WTC11 (cell line): ENCODE data around the gene KY. TPM values are rescaled to one million over a fixed set of nuclear protein-coding genes. Genes with fewer than 3 reads are reported as not detected.

Experiments used
- ATAC-seq: fragments of 200-7000 bp; cut with Tn5 transposase; 2 replicates; pipeline ENCODE4 v1.10.0; 2021; ENCODE audit warnings: mild to moderate bottlenecking, moderate library complexity
- Bru-seq: library from RNA; stranded (reverse); fragments of 400-500 nt; gene quantifications from one replicate; lab custom pipeline; 2021; lab: Mats Ljungman, UMichigan
- CTCF ChIA-PET: fragments of 300-600 bp; sonication (Branson Sonifier 250); formaldehyde crosslinking; loops from one replicate; lab custom pipeline; 2021; ENCODE audit warnings: antibody characterized with exemption; lab: Charles Lee
- POLR2A ChIA-PET: fragments of 350-600 bp; sonication (Branson Sonifier 250); formaldehyde crosslinking; loops from one replicate; lab custom pipeline; 2021; ENCODE audit warnings: antibody characterized with exemption; lab: Charles Lee
- DNase-seq: peaks from one replicate; pipeline ENCODE4 v3.0.0; 2021; ENCODE audit warnings: low spot score
- H3K27ac Mint-ChIP-seq: 2 replicates; pipeline ENCODE4 v1.8.0; 2021; ENCODE audit warnings: mixed read lengths
- H3K27me3 Mint-ChIP-seq: 2 replicates; pipeline ENCODE4 v1.8.0; 2021; ENCODE audit warnings: low read depth, mild to moderate bottlenecking, moderate library complexity, mixed read lengths
- H3K36me3 Mint-ChIP-seq: 2 replicates; pipeline ENCODE4 v1.8.0; 2021; ENCODE audit warnings: mixed read lengths
- H3K4me1 Mint-ChIP-seq: 2 replicates; pipeline ENCODE4 v1.8.0; 2022; ENCODE audit warnings: mixed read lengths
- H3K4me3 Mint-ChIP-seq: 2 replicates; pipeline ENCODE4 v1.8.0; 2021; ENCODE audit warnings: mild to moderate bottlenecking, moderate library complexity, mixed read lengths
- H3K9me3 Mint-ChIP-seq: 2 replicates; pipeline ENCODE4 v1.8.0; 2021; ENCODE audit warnings: mixed read lengths
- AR ChIP-seq: fragments of 250-450 bp; sonication (Bioruptor Pico); IDR thresholded peaks from 2 replicates; pipeline ENCODE4 v1.9.0; 2021; ENCODE audit warnings: mild to moderate bottlenecking
- ERG ChIP-seq: fragments of 250-450 bp; sonication (Bioruptor Pico); IDR thresholded peaks from 2 replicates; pipeline ENCODE4 v1.8.0; 2021; ENCODE audit warnings: mild to moderate bottlenecking
- FOXK1 ChIP-seq: sonication (generic); formaldehyde crosslinking; IDR thresholded peaks from 2 replicates; pipeline ENCODE4 v1.8.0; 2022; ENCODE audit warnings: mild to moderate bottlenecking, moderate library complexity, missing genetic modification reagents
- FOXP1 ChIP-seq: sonication (generic); formaldehyde crosslinking; IDR thresholded peaks from 2 replicates; pipeline ENCODE4 v1.8.0; 2022; ENCODE audit warnings: missing genetic modification reagents, mild to moderate bottlenecking, moderate library complexity, borderline replicate concordance
- FOXP4 ChIP-seq: sonication (generic); formaldehyde crosslinking; IDR thresholded peaks from 2 replicates; pipeline ENCODE4 v1.8.0; 2022; ENCODE audit warnings: mild to moderate bottlenecking, missing genetic modification reagents
- HMGXB4 ChIP-seq: sonication (generic); formaldehyde crosslinking; IDR thresholded peaks from 2 replicates; pipeline ENCODE4 v1.8.1; 2023; ENCODE audit warnings: mild to moderate bottlenecking, moderate library complexity, missing genetic modification reagents
- IRF1 ChIP-seq: sonication (generic); formaldehyde crosslinking; IDR thresholded peaks from 2 replicates; pipeline ENCODE4 v1.8.0; 2023; ENCODE audit warnings: missing genetic modification reagents
- JUN ChIP-seq: sonication (generic); formaldehyde crosslinking; IDR thresholded peaks from 2 replicates; pipeline ENCODE4 v1.8.0; 2023; ENCODE audit warnings: mild to moderate bottlenecking, missing genetic modification reagents
- KAT7 ChIP-seq: sonication (generic); formaldehyde crosslinking; IDR thresholded peaks from 2 replicates; pipeline ENCODE4 v1.8.1; 2023; ENCODE audit warnings: missing genetic modification reagents, mild to moderate bottlenecking, borderline replicate concordance
- NFE2L1 ChIP-seq: sonication (generic); formaldehyde crosslinking; IDR thresholded peaks from 2 replicates; pipeline ENCODE4 v1.8.1; 2023; ENCODE audit warnings: missing genetic modification reagents
- SOX15 ChIP-seq: fragments of 250-450 bp; sonication (Bioruptor Pico); IDR thresholded peaks from 2 replicates; pipeline ENCODE4 v1.9.0; 2021; ENCODE audit warnings: mild to moderate bottlenecking
- TEAD4 ChIP-seq: sonication (generic); formaldehyde crosslinking; IDR thresholded peaks from 2 replicates; pipeline ENCODE4 v1.8.0; 2022; ENCODE audit warnings: mild to moderate bottlenecking, missing genetic modification reagents
- USF2 ChIP-seq: sonication (generic); formaldehyde crosslinking; IDR thresholded peaks from 2 replicates; pipeline ENCODE4 v1.8.1; 2023; ENCODE audit warnings: mild to moderate bottlenecking, missing genetic modification reagents, moderate library complexity
- ZBTB21 ChIP-seq: sonication (generic); formaldehyde crosslinking; IDR thresholded peaks from 2 replicates; pipeline ENCODE4 v1.8.1; 2023; ENCODE audit warnings: mild to moderate bottlenecking, missing genetic modification reagents, borderline replicate concordance
- ZNF121 ChIP-seq: sonication (generic); formaldehyde crosslinking; IDR thresholded peaks from 2 replicates; pipeline ENCODE4 v1.8.0; 2023; ENCODE audit warnings: missing genetic modification reagents
- ZNF423 ChIP-seq: fragments of 250-450 bp; sonication (Bioruptor Pico); IDR thresholded peaks from 2 replicates; pipeline ENCODE4 v2.1.2; 2022; ENCODE audit warnings: mild to moderate bottlenecking, moderate library complexity
- long read RNA-seq, 3 experiments: library from RNA in 1 of 3; library from capped mRNA in 1 of 3; library from polyadenylated mRNA in 1 of 3; unstranded in 2 of 3; stranded (forward) in 1 of 3; transcript quantifications; one replicate each; pipeline ENCODE4 v2.0.0, GENCODE V29; 2021
- total RNA-seq: library from RNA; stranded (reverse); gene quantifications from 3 replicates; pipeline ENCODE4 v1.2.3, GENCODE V29; 2021
- TF ChIP-seq, protein P1 (sequence below): sonication (generic); formaldehyde crosslinking; IDR thresholded peaks from 2 replicates; pipeline ENCODE4 v1.8.0; 2022; ENCODE audit warnings: mild to moderate bottlenecking, missing genetic modification reagents
- TF ChIP-seq, protein P2 (sequence below): sonication (generic); formaldehyde crosslinking; IDR thresholded peaks from 2 replicates; pipeline ENCODE4 v1.8.1; 2023; ENCODE audit warnings: mild to moderate bottlenecking, missing genetic modification reagents

The KY gene
- not detected in 3 replicates for total RNA-seq
- Bru-seq, nascent RNA: percentile 1 among the genes with signal in this experiment
- long read RNA-seq, experiment 1: 0 reads
- long read RNA-seq, experiment 2: 0 reads
- long read RNA-seq, experiment 3: 0 reads

GRCh38 chr3:134650431-134651346, at the start of gene KY:
KY (minus strand) TSS chr3:134651022; CDS start chr3:134650960, 62 bp downstream.
- H3K36me3 Mint-ChIP-seq: no peaks in the 10 kb centered on the region
- no peak within 1 kb of the TSS for H3K27ac Mint-ChIP-seq
- H3K4me3 Mint-ChIP-seq: peak within 1 kb of the TSS; percentile 68
- CTCF ChIA-PET: interaction anchor here (0.7 to 3.3 kb wide), 10 partner anchors 10 to 344 kb away, joined by 3 to 21 read pairs (median 8); partner anchors contain the start of gene EPHB1
- DNase-seq: peak; percentile 69
- H3K27me3 Mint-ChIP-seq: peaks cover 100% of the 10 kb centered on the region
- H3K9me3 Mint-ChIP-seq: no peaks in the 10 kb centered on the region
- peaks cover 11% of the 10 kb centered on the region for H3K4me1 Mint-ChIP-seq
- POLR2A ChIA-PET: no interaction called here
- TF ChIP-seq IRF1 (CRISPR knock-in tag) (no peak), ZNF423 (CRISPR knock-in tag) (peak; percentile 50), FOXP4 (peak; percentile 43; the same call in 1 of the 2 replicates), AR (no peak), ZBTB21 (CRISPR knock-in tag) (0 out of 2 replicates have a peak, but pooled peaks have one; percentile 11), KAT7 (CRISPR knock-in tag) (0 out of 2 replicates have a peak, but pooled peaks have one; percentile 41), NFE2L1 (CRISPR knock-in tag) (no peak), JUN (CRISPR knock-in tag) (no peak), SOX15 (CRISPR knock-in tag) (no peak), FOXK1 (CRISPR knock-in tag) (0 out of 2 replicates have a peak, but pooled peaks have one; percentile 38), TEAD4 (no peak), ZNF121 (0 out of 2 replicates have a peak, but pooled peaks have one; percentile 2), HMGXB4 (CRISPR knock-in tag) (0 out of 2 replicates have a peak, but pooled peaks have one; percentile 65), ERG (CRISPR knock-in tag) (no peak), FOXP1 (CRISPR knock-in tag) (no peak; the same call in 1 of the 2 replicates), USF2 (CRISPR knock-in tag) (no peak)
- TF ChIP-seq, protein P1, sequence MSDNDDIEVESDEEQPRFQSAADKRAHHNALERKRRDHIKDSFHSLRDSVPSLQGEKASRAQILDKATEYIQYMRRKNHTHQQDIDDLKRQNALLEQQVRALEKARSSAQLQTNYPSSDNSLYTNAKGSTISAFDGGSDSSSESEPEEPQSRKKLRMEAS (CRISPR knock-in tag): peak; percentile 50; the same call in 1 of the 2 replicates
- TF ChIP-seq, protein P2, sequence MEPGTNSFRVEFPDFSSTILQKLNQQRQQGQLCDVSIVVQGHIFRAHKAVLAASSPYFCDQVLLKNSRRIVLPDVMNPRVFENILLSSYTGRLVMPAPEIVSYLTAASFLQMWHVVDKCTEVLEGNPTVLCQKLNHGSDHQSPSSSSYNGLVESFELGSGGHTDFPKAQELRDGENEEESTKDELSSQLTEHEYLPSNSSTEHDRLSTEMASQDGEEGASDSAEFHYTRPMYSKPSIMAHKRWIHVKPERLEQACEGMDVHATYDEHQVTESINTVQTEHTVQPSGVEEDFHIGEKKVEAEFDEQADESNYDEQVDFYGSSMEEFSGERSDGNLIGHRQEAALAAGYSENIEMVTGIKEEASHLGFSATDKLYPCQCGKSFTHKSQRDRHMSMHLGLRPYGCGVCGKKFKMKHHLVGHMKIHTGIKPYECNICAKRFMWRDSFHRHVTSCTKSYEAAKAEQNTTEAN: 0 out of 2 replicates have a peak, but pooled peaks have one; percentile 11
- TF ChIP-seq, all 79 proteins: peak for 9
- ATAC-seq: peak; percentile 84
